Kidney epithelial cell (primary cell): ENCODE measurements around the gene KRT32. TPM values are rescaled to one million over a fixed set of nuclear protein-coding genes. Genes with fewer than 3 reads are reported as not detected.

Experiments used
- DNase-seq: peaks from one replicate; pipeline ENCODE4 v3.0.0-alpha.2; 2010; ENCODE audit warnings: low read depth
- H3K27me3 ChIP-seq: 2 replicates; pipeline ENCODE4 v1.6.0; 2011; ENCODE audit warnings: low read length; ENCODE audit not compliant: control insufficient read depth, insufficient read depth
- H3K36me3 ChIP-seq: 2 replicates; pipeline ENCODE4 v1.5.1; 2011; ENCODE audit warnings: low read length; ENCODE audit not compliant: control insufficient read depth, insufficient read depth
- H3K4me3 ChIP-seq: 2 replicates; pipeline ENCODE4 v1.5.1; 2011; ENCODE audit warnings: low read depth, mild to moderate bottlenecking, control low read depth, low read length
- CTCF ChIP-seq: IDR thresholded peaks from 2 replicates; pipeline ENCODE4 v1.5.1; 2011; ENCODE audit warnings: mild to moderate bottlenecking, moderate library complexity, low read length, control low read depth, inconsistent platforms; ENCODE audit not compliant: insufficient read depth, poor library complexity, severe bottlenecking
- total RNA-seq: library from RNA; depleted of rRNA; stranded (reverse); fragments of >200 nt; gene quantifications from 2 replicates; pipeline ENCODE4 v1.2.3, GENCODE V29; 2015

The KRT32 gene
- total RNA-seq, 1 donor from 2014 or later, result not detected

- Histone ChIP-seq H3K27me3 (no peaks in the 10 kb centered on the region), H3K36me3 (no peaks in the 10 kb centered on the region), H3K4me3 (no peak overlapping the region)
- no peak for DNase-seq
- TF ChIP-seq CTCF, result no peak
Observed at GRCh38 chr17:41446806-41447205, 20.4 kb downstream of the KRT32 start.

- Histone ChIP-seq H3K4me3 (no peak overlapping the region), H3K27me3 (no peaks in the 10 kb centered on the region), H3K36me3 (no peaks in the 10 kb centered on the region)
- no peak for DNase-seq
- TF ChIP-seq CTCF, result no peak
Observed at GRCh38 chr17:41444640-41445039, 22.5 kb downstream of the KRT32 start.

DNA sequence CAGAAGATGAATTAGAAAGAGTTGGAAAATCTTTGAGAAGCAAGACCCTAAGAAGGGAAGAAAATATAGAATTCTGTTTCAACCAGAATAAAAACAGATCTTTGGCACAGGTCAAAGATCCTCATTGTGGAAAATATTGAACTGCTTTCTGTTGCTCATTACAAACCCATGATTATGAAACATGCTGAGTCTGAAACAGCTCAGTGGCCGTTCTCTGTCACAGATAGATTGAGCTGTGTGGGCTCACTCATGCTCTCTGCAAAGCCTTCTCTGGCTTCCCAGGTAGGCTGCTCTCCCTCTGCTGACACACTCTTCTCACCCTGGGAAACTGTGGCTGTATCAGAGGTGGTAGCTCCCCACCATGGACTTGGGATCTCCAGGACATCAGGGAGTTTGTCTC, 23.0 kb downstream of the KRT32 start:
- TF ChIP-seq CTCF, result no peak
- DNase-seq, result no peak
- no peak overlapping the region for H3K4me3 ChIP-seq

DNA sequence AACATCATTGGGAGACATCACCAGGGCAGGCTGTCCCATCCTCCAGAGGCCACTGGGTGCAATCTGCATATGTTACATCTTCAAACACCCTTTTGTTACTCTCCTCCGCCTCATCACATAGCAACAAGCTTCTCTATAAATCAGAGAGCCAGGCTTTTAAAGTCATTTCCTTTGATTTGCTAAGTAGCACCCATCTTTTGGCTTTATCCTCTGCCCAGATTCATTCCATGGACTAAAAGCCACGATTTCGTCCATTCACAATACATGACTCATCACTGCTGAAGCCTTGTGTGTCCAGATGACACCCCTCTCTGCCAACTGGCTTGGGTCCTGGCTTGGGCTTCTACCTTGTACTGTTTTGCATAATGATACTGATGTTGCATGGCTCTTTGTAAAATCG, 24.4 kb downstream of the KRT32 start:
- no peaks in the 10 kb centered on the region for H3K36me3 ChIP-seq
- TF ChIP-seq CTCF, result no peak
- no peak for DNase-seq
- no peak overlapping the region for H3K4me3 ChIP-seq
- no peaks in the 10 kb centered on the region for H3K27me3 ChIP-seq

More for the DNA sequence above, 23.0 kb downstream of the KRT32 start:
- H3K27me3 ChIP-seq, result no peaks in the 10 kb centered on the region
- no peaks in the 10 kb centered on the region for H3K36me3 ChIP-seq

GRCh38 chr17:41440531-41441033, 26.6 kb downstream of the KRT32 start, which contains the start of gene KRT38:
Gene KRT38 (minus strand): TSS chr17:41440983. CDS start chr17:41440921, 62 bp downstream.
- H3K4me3 ChIP-seq, result no peak within 1 kb of the TSS
- no peak for TF ChIP-seq CTCF
- H3K36me3 ChIP-seq, result no peaks in the 10 kb centered on the region
- H3K27me3 ChIP-seq, result no peaks in the 10 kb centered on the region
- DNase-seq, result no peak

- no peaks in the 10 kb centered on the region for H3K27me3 ChIP-seq
- no peak overlapping the region for H3K4me3 ChIP-seq
- TF ChIP-seq CTCF, result no peak
- no peaks in the 10 kb centered on the region for H3K36me3 ChIP-seq
- DNase-seq, result no peak
Observed at GRCh38 chr17:41439375-41439774, 27.8 kb downstream of the KRT32 start.
